BJ (cell line): ENCODE measurements around the gene STK11. TPM values are rescaled to one million over a fixed set of nuclear protein-coding genes. Genes with fewer than 3 reads are reported as not detected.
A peak's percentile ranks its signal among the peaks of the same experiment; 100 is the strongest.

Source experiments
- CTCF ChIA-PET: fragments of 350-600 bp; formaldehyde crosslinking; extraction: SDS; loops from one replicate; lab custom pipeline; 2021; ENCODE audit warnings: antibody characterized with exemption, inconsistent platforms; lab: Yijun Ruan, JAX
- POLR2A ChIA-PET: fragments of 300-600 bp; sonication (Branson Sonifier 250); formaldehyde crosslinking; extraction: SDS; loops from one replicate; lab custom pipeline; 2021; ENCODE audit warnings: antibody characterized with exemption; lab: Charles Lee
- DNase-seq: peaks from one replicate; pipeline ENCODE4 v3.0.0-alpha.2; 2011; ENCODE audit warnings: low read depth
- H3K27me3 ChIP-seq: 2 replicates; pipeline ENCODE4 v1.6.0; 2011; ENCODE audit warnings: low read length; ENCODE audit not compliant: control insufficient read depth, insufficient read depth
- H3K36me3 ChIP-seq: 2 replicates; pipeline ENCODE4 v1.5.1; 2011; ENCODE audit warnings: low read length; ENCODE audit not compliant: control insufficient read depth, insufficient read depth
- H3K4me3 ChIP-seq: 2 replicates; pipeline ENCODE4 v1.5.1; 2011; ENCODE audit warnings: low read depth, mild to moderate bottlenecking, control low read depth, low read length
- polyA plus RNA-seq: library from polyadenylated mRNA; depleted of rRNA; stranded (reverse); fragments of >200 nt; gene quantifications from 2 replicates; pipeline ENCODE4 v1.2.3, GENCODE V29; 2011
- TF ChIP-seq, protein P1 (sequence below): IDR thresholded peaks from 2 replicates; pipeline ENCODE4 v1.5.1; 2011; ENCODE audit warnings: low read depth, mild to moderate bottlenecking, control low read depth, inconsistent platforms, low read length, moderate library complexity; ENCODE audit not compliant: insufficient read depth

The STK11 gene
- polyA plus RNA-seq, 1 experiment: 33.6 TPM

DNA sequence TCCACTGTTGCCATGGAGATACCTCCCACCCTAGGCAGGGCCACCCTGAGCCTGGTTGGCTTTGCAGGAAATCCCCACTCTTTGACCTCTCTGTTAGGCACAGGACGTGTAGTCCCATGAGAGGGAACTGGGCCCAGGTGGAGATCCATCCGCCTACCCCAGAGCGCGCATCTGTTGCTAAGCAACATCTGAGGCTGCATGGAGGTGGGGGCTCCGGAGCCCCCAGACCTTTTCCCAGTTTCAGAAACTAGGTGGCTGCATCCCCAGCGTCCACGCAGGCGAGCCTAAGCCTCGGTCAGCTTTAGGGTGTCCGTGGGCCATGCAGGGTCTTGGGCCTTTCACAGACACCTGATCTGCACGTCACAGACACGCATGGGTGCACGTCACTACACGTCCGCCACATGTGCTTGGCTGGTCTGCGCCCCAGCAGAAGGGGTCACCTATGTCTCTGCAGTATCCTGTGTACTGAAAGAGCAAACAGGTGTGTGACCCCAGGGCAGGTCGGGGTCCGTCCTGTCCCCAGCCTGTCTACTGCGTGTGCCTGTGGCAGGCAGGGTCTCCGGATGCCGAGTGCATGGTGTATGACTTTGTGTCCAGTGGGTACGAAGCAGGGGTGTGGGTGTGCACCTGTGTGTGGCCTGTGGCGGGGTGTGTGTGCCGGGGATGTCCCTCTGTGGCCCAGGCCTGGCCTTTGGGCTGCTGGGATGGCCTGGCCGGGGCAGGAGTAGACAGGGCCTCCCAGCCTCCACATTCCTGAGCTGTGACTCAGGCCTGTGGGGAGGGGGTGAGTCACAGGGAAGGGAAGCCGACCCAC is 59.4 kb downstream of the STK11 start:
- POLR2A ChIA-PET: interaction anchor here (2.1 to 2.2 kb wide), 2 partner anchors 12 to 21 kb away, joined by 12 to 18 read pairs; no protein-coding TSS in a partner anchor
- TF ChIP-seq, protein P1, sequence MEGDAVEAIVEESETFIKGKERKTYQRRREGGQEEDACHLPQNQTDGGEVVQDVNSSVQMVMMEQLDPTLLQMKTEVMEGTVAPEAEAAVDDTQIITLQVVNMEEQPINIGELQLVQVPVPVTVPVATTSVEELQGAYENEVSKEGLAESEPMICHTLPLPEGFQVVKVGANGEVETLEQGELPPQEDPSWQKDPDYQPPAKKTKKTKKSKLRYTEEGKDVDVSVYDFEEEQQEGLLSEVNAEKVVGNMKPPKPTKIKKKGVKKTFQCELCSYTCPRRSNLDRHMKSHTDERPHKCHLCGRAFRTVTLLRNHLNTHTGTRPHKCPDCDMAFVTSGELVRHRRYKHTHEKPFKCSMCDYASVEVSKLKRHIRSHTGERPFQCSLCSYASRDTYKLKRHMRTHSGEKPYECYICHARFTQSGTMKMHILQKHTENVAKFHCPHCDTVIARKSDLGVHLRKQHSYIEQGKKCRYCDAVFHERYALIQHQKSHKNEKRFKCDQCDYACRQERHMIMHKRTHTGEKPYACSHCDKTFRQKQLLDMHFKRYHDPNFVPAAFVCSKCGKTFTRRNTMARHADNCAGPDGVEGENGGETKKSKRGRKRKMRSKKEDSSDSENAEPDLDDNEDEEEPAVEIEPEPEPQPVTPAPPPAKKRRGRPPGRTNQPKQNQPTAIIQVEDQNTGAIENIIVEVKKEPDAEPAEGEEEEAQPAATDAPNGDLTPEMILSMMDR: no peak
- CTCF ChIA-PET: interaction anchor here (0.6 to 12.8 kb wide), 9 partner anchors 10 to 608 kb away, joined by 3 to 437 read pairs (median 5); partner anchors contain the start of genes ATP5F1D and FAM174C
- H3K4me3 ChIP-seq: no peak overlapping the region
- H3K36me3 ChIP-seq: no peaks in the 10 kb centered on the region; the same call in 1 of the 2 replicates
- no peak for DNase-seq
- no peaks in the 10 kb centered on the region for H3K27me3 ChIP-seq

- Histone ChIP-seq H3K27me3 (no peaks in the 10 kb centered on the region), H3K4me3 (peak overlapping the region; percentile 56), H3K36me3 (no peaks in the 10 kb centered on the region; the same call in 1 of the 2 replicates)
- no peak for DNase-seq
- CTCF ChIA-PET: interaction anchor here (0.6 to 12.8 kb wide), 9 partner anchors 10 to 236 kb away, joined by 3 to 437 read pairs (median 6); partner anchors contain the start of genes ATP5F1D and FAM174C
- TF ChIP-seq, protein P1: no peak
- POLR2A ChIA-PET: interaction anchor here (2.1 to 2.2 kb wide), 2 partner anchors 12 to 22 kb away, joined by 12 to 18 read pairs; no protein-coding TSS in a partner anchor
These were observed 60.1 kb downstream of the STK11 start for GRCh38 chr19:1265615-1266128.

- Histone ChIP-seq H3K4me3 (peak overlapping the region; percentile 56), H3K36me3 (peaks cover 5% of the 10 kb centered on the region), H3K27me3 (no peaks in the 10 kb centered on the region)
- TF ChIP-seq, protein P1: no peak
- POLR2A ChIA-PET: interaction anchor here (0.5 to 2.2 kb wide), 7 partner anchors 8 to 246 kb away, joined by 4 to 20 read pairs (median 6); no protein-coding TSS in a partner anchor
- DNase-seq: no peak
- CTCF ChIA-PET: interaction anchor here (0.6 to 12.8 kb wide), 19 partner anchors 9 to 409 kb away, joined by 3 to 437 read pairs (median 5); partner anchors contain the start of genes ATP5F1D and FAM174C
These were observed 60.7 kb downstream of the STK11 start for GRCh38 chr19:1266129-1266915.

- TF ChIP-seq, protein P1: peak; percentile 77
- no peak for DNase-seq
- Histone ChIP-seq H3K36me3 (peaks cover 11% of the 10 kb centered on the region), H3K4me3 (peak overlapping the region; percentile 56), H3K27me3 (no peaks in the 10 kb centered on the region)
- ChIA-PET CTCF (interaction anchor here (0.6 to 12.8 kb wide), 18 partner anchors 9 to 410 kb away, joined by 3 to 437 read pairs (median 4); partner anchors contain the start of genes ATP5F1D, CNN2 and FAM174C), POLR2A (interaction anchor here (0.5 to 2.2 kb wide), 7 partner anchors 8 to 247 kb away, joined by 4 to 20 read pairs (median 6); no protein-coding TSS in a partner anchor)
These were observed 61.4 kb downstream of the STK11 start for GRCh38 chr19:1266916-1267476.
